HCT116 (cell line): Measurements from ENCODE around the gene IFNL3. TPM values are rescaled to one million over a fixed set of nuclear protein-coding genes. Genes with fewer than 3 reads are reported as not detected.

Source experiments
- ATAC-seq: fragments of 200-7000 bp; cut with Tn5 transposase; 2 replicates; pipeline ENCODE4 v1.9.1; 2020; ENCODE audit warnings: mild to moderate bottlenecking, moderate library complexity
- BruUV-seq: library from RNA; stranded (reverse); fragments of 400-500 nt; replicated peaks from 2 replicates; lab custom pipeline; 2021; lab: Mats Ljungman, UMichigan
- CTCF ChIA-PET: fragments of 300-600 bp; sonication (Branson Sonifier 250); formaldehyde crosslinking; loops from one replicate; lab custom pipeline; 2021; ENCODE audit warnings: antibody characterized with exemption; lab: Charles Lee
- POLR2A ChIA-PET: fragments of 300-600, 350-600 bp; sonication (Branson Sonifier 250); formaldehyde crosslinking; loops from one replicate; lab custom pipeline; 2021; ENCODE audit warnings: antibody characterized with exemption; lab: Charles Lee
- RAD21 ChIA-PET, 2 experiments: fragments of 300-600 bp; sonication (Branson Sonifier 250); formaldehyde crosslinking; loops; one replicate each; lab custom pipeline; 2023; ENCODE audit warnings: low total read pairs in 2 of 2; ENCODE audit not compliant: uncharacterized antibody in 2 of 2, unreplicated experiment in 2 of 2, low non-redundant PET in 1 of 2; lab: Charles Lee
- DNase-seq: peaks from one replicate; pipeline ENCODE4 v3.0.0-alpha.2; 2010; ENCODE audit warnings: low read depth, low spot score
- H2AFZ ChIP-seq: fragments of 200-600 bp; shearing (Covaris generic), sonication (generic); 2 replicates; pipeline ENCODE4 v1.6.1; 2017; ENCODE audit warnings: low read depth, mixed run types, mixed read lengths, antibody characterized with exemption, low read length; ENCODE audit not compliant: poor library complexity, severe bottlenecking
- H3K27ac ChIP-seq: 2 replicates; pipeline ENCODE4 v1.5.1; 2012; ENCODE audit warnings: low read depth, low read length
- H3K27me3 ChIP-seq: fragments of 200-600 bp; sonication (generic); 2 replicates; pipeline ENCODE4 v1.6.1; 2016; ENCODE audit warnings: mixed run types, low read length, mixed read lengths; ENCODE audit not compliant: insufficient read depth
- H3K36me3 ChIP-seq, 2 experiments: fragments of 200-500 bp in 1 of 2; fragments of 200-600 bp in 1 of 2; sonication (Bioruptor generic) in 1 of 2; sonication (generic) in 1 of 2; 2 replicates each; pipeline versions ENCODE4 v1.5.1 to v1.6.1; 2014 to 2016; ENCODE audit warnings: low read length in 2 of 2, inconsistent platforms in 1 of 2, mixed read lengths in 1 of 2, mixed run types in 1 of 2; ENCODE audit not compliant: insufficient read depth in 2 of 2, control insufficient read depth in 1 of 2
- H3K4me1 ChIP-seq, 2 experiments: fragments of 200-600 bp in 1 of 2; sonication (generic) in 1 of 2; 2 replicates each; pipeline versions ENCODE4 v1.5.1 to v1.6.1; 2012 to 2017; ENCODE audit warnings: low read length in 2 of 2, inconsistent platforms in 1 of 2, mild to moderate bottlenecking in 1 of 2, mixed read lengths in 1 of 2, mixed run types in 1 of 2, moderate library complexity in 1 of 2; ENCODE audit not compliant: insufficient read depth in 2 of 2, control insufficient read depth in 1 of 2
- H3K4me2 ChIP-seq: fragments of 200-600 bp; sonication (generic); 2 replicates; pipeline ENCODE4 v1.6.1; 2017; ENCODE audit warnings: mixed run types, low read length, mixed read lengths
- H3K4me3 ChIP-seq, 2 experiments: fragments of 200-600 bp in 1 of 2; sonication (generic) in 1 of 2; replicated peaks in 1 of 2; 2 replicates each; pipeline ENCODE4 v1.5.1; 2011 to 2016; ENCODE audit warnings: low read length in 2 of 2, control low read depth in 1 of 2, low read depth in 1 of 2, mild to moderate bottlenecking in 1 of 2, mixed read lengths in 1 of 2, mixed run types in 1 of 2
- H3K79me2 ChIP-seq: fragments of 200-600 bp; sonication (generic); 2 replicates; pipeline ENCODE4 v1.6.1; 2017; ENCODE audit warnings: mild to moderate bottlenecking, mixed run types, low read length, moderate library complexity, mixed read lengths; ENCODE audit not compliant: insufficient read depth
- H3K9ac ChIP-seq: fragments of 200-600 bp; sonication (generic); 2 replicates; pipeline ENCODE4 v1.6.1; 2016; ENCODE audit warnings: low read length, mixed read lengths
- H3K9me2 ChIP-seq: fragments of 200-600 bp; sonication (generic), shearing (Covaris generic); 2 replicates; pipeline ENCODE4 v1.6.1; 2017; ENCODE audit warnings: mixed run types, mild to moderate bottlenecking, moderate library complexity; ENCODE audit not compliant: insufficient read depth
- H3K9me3 ChIP-seq, 2 experiments: fragments of 200-500 bp in 1 of 2; fragments of 200-600 bp in 1 of 2; sonication (Bioruptor generic) in 1 of 2; sonication (generic) in 1 of 2; 2 replicates each; pipeline ENCODE4 v1.6.1; 2014 to 2017; ENCODE audit warnings: low read length in 2 of 2, mixed read lengths in 2 of 2, inconsistent platforms in 1 of 2, low read depth in 1 of 2, mild to moderate bottlenecking in 1 of 2, mixed run types in 1 of 2, moderate library complexity in 1 of 2; ENCODE audit not compliant: control insufficient read depth in 1 of 2, insufficient read depth in 1 of 2
- H4K20me1 ChIP-seq: fragments of 200-600 bp; sonication (generic), shearing (Covaris generic); 2 replicates; pipeline ENCODE4 v1.6.1; 2017; ENCODE audit warnings: mixed run types, mild to moderate bottlenecking, moderate library complexity; ENCODE audit not compliant: insufficient read depth
- ELF1 ChIP-seq: IDR thresholded peaks from 2 replicates; pipeline ENCODE4 v1.6.1; 2012; ENCODE audit warnings: low read depth, borderline replicate concordance
- JUND ChIP-seq: IDR thresholded peaks from 2 replicates; pipeline ENCODE4 v1.6.1; 2012
- SRF ChIP-seq: IDR thresholded peaks from 2 replicates; pipeline ENCODE4 v1.6.1; 2012; ENCODE audit warnings: low read depth
- TCF7L2 ChIP-seq: IDR thresholded peaks from 2 replicates; pipeline ENCODE4 v1.7.0; 2011; ENCODE audit warnings: borderline replicate concordance, inconsistent platforms; ENCODE audit not compliant: insufficient read depth, insufficient read length; ENCODE audit errors: extremely low read depth
- YY1 ChIP-seq: IDR thresholded peaks from 2 replicates; pipeline ENCODE4 v1.6.1; 2011; ENCODE audit warnings: low read length, low read depth, moderate library complexity, mild to moderate bottlenecking; ENCODE audit not compliant: insufficient replicate concordance; ENCODE audit errors: extremely low read depth
- intact Hi-C: fragments of 100-400 bp; cut with micrococcal nuclease; formaldehyde crosslinking; loops from 2 replicates; pipeline ENCODE4 v1.10.0; 2022
- total RNA-seq: library from RNA; stranded (reverse); gene quantifications from one replicate; pipeline ENCODE4 v1.2.1, GENCODE V29; 2021; ENCODE audit not compliant: unreplicated experiment

Gene IFNL3
- total RNA-seq, 1 experiment from 2014 or later: not detected

DNA sequence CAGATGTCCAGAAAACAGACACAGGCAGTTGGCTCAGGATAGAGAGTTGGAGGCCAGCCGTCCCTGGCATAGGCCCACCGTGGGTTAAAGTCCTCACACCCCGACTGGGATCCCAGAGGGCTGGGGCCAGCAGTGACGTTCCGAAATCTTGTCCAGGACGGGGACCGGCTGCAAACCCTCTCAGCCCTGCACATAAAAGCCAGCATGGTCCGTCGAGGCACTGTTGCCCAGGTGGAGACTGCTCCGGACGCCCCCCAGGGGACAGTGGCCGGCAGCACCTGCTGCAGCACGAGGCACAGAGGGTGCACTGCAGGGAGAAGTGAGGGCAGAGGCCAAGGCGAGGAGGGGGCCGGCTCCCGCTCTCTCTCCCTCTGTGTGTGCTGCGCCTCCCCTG, 19.1 kb upstream of the IFNL3 start:
- H3K27me3 ChIP-seq: no peaks in the 10 kb centered on the region
- no peak overlapping the region for H3K4me3 ChIP-seq
- H3K4me2 ChIP-seq: no peak overlapping the region
- H3K9me2 ChIP-seq: no peaks in the 10 kb centered on the region
- H3K79me2 ChIP-seq: no peaks in the 10 kb centered on the region
- H3K27ac ChIP-seq: no peak overlapping the region
- H3K36me3 ChIP-seq: no peaks in the 10 kb centered on the region
- BruUV-seq: no TSS peak
- no peak overlapping the region for H3K9ac ChIP-seq
- ChIA-PET CTCF (no interaction called here), POLR2A (no interaction called here), RAD21 (no interaction called here)
- no peaks in the 10 kb centered on the region for H3K4me1 ChIP-seq
- TF ChIP-seq TCF7L2: no peak
- no peak for ATAC-seq
- no peak for DNase-seq
- no peak overlapping the region for H2AFZ ChIP-seq
- no peaks in the 10 kb centered on the region for H3K9me3 ChIP-seq
- H4K20me1 ChIP-seq: no peaks in the 10 kb centered on the region
- intact Hi-C loops: no loop called here

DNA sequence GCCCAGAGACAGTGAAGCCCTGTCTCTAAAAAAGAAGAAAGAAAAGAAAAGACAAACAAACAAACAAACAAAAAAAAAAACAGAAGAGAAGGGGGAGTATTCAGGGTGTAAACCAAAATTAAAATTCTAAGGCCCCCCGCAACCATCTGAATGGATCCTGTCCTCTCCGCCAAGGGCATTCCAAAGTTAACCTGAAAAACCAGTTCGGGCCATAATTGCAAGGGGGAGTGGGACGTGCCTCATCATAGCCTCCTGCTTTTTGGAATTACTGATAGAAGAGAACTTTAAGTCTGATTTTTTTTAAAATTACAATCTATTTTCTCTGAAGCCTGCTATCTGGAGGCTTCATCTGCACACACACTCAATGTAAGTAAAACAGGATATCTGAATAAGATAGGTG, 17.7 kb upstream of the IFNL3 start:
- TF ChIP-seq SRF: no peak
- TF ChIP-seq JUND: no peak
- no peak for TF ChIP-seq YY1
- TF ChIP-seq ELF1: no peak
- H3K9ac ChIP-seq: no peak overlapping the region
- peaks cover 3 to 8% of the 10 kb centered on the region in 2 experiments; a peak in 2 of 4 replicates for H3K4me1 ChIP-seq
- H4K20me1 ChIP-seq: no peaks in the 10 kb centered on the region
- BruUV-seq: no TSS peak
- ChIA-PET CTCF (no interaction called here), POLR2A (no interaction called here), RAD21 (no interaction called here)
- no peaks in the 10 kb centered on the region for H3K79me2 ChIP-seq
- intact Hi-C loops: no loop called here
- H3K27ac ChIP-seq: no peak overlapping the region
- H2AFZ ChIP-seq: no peak overlapping the region
- ATAC-seq (no peak), DNase-seq (no peak)
- no peaks in the 10 kb centered on the region for H3K9me2 ChIP-seq
- no peak overlapping the region for H3K4me2 ChIP-seq
- no peaks in the 10 kb centered on the region for H3K9me3 ChIP-seq
- no peaks in the 10 kb centered on the region for H3K27me3 ChIP-seq
- H3K4me3 ChIP-seq: no peak overlapping the region
- H3K36me3 ChIP-seq: no peaks in the 10 kb centered on the region
